ENCODE results near the gene HIRA.
"Not testable (repeated sequence)": the region's sequence is repeated elsewhere in the genome, so short reads cannot be mapped to it uniquely, and the experiment has no call there.

The HIRA gene

DNA sequence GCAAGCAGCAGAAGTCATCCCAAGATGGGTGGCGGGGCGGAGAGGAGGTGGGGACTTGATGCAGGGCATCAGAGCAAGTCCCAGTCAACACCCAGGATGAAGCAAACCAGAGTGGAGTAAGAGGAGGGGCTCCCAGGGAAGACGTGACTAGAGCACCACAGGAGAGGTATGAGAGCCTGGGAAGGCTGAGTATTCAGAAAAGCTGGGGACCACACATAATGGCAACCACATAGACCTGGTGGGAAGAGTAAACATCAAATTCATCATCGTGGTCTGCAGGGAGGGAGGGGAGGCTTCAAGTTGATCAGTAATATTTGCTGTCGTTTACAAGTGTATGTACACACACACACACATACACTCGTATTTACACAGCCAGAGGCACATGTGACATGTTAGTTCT, 79.3 kb downstream of the HIRA start:
- no peak for DNase-seq

- DNase-seq = no peak
These were observed 79.9 kb downstream of the HIRA start for GRCh38 chr22:19351604-19352003.

GRCh38 chr22:19350947-19351346, 80.6 kb downstream of the HIRA start:
- DNase-seq = no peak

GRCh38 chr22:19350476-19350859, 81.1 kb downstream of the HIRA start:
- no peak for DNase-seq

GRCh38 chr22:19349778-19350475, 81.6 kb downstream of the HIRA start:
- DNase-seq = no peak

GRCh38 chr22:19346677-19347265, 84.8 kb downstream of the HIRA start:
- no peak for DNase-seq

DNA sequence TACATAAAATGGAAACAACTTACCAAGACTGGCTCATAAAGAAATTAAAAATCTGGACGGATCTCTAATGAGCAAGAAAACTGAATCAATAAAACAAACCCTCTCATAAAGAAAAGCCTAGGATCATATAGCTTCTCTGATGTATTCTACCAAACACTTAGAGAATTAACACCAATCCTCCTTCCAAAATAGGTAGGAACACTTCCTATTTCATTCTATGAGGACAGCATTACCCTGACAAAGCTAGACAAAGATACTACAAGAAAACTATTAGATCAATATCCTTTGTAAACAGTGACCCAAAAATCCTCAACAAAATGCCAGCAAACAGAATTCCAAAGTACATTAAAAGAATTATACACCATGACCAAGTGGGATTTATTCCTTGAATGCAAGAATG, 87.1 kb downstream of the HIRA start:
- DNase-seq = no peak

- DNase-seq = no peak
These were observed 88.1 kb downstream of the HIRA start for GRCh38 chr22:19343470-19343869.

DNA sequence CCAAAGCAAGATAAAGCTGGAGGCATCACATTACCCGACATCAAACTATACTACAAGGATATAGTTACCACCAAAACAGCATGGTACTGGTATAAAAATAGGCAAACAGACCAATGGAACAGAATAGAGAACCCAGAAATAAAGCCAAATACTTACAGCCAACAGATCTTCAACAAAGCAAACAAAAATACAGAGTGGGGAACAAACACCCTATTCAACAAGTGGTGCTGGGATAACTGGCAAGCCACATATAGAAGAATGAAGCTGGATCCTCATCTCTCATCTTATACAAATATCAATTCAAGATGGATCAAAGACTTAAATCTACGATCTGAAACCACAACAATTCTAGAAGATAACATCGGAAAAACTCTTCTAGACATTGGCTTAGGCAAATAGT, 90.0 kb downstream of the HIRA start:
- no peak for DNase-seq

DNA sequence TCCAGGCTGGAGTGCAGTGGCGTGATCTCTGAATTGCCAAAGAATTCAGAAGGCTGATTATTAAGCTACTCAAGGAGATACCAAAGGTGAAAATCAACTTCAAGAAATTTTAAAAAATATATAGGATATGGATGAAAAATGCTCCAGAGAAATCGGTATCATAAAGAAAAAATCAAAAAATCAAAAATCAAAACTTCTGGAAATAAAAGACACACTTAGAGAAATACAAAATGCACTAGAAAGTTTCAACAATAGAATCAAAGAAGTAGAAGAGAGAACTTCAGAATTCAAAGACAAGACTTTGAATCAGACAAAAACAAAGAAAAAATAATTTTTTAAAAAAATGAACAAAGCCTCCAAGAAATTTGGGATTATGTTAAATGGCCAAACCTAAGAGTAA, 94.4 kb downstream of the HIRA start:
- no peak for DNase-seq

DNA sequence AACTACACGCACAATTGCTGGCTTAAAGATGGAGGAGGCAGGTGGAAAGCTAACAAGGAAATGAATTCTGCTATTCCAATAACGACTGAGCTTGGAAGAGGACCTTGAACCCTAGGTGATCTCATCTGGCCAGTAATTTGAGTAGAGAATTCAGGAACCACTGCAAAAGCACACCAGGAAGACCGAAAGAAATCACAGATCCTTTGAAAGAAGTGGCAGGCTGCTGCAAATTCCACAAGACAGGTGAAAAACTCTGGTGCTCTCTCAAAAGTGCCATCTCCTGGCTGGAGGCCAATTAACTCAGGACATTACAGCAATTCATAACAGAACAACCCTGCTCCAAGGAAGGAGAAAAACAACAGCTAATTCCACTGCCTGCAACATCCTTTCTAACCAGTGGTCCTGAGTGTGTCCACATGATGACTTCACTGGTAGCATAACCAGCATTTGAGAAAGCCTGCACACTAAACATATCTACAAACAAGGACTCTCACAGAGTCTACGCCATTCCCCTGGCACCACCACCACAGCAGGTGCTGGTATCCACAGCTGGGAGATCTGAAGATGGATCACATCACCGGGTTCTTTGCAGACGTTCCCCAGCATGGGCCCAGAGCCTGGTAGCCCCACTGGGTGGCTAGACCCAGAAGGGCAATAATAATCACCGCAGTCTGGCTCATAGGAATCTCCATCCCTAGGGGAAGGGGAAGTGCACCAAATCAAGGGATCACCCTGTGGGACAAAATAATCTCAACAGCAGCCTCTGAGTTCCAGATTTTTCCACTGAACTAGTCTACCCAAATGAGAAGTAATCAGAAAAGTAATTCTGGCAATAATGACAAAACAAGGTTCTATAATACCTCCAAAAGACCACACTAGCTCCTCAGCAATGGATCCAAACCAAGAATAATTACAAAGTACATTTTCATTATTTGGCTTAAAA, 95.1 kb downstream of the HIRA start:
- DNase-seq = no peak

GRCh38 chr22:19331975-19332374, 99.6 kb downstream of the HIRA start:
- DNase-seq = no peak

- DNase-seq = no peak
These were observed 100.1 kb downstream of the HIRA start for GRCh38 chr22:19331474-19331873.

DNA sequence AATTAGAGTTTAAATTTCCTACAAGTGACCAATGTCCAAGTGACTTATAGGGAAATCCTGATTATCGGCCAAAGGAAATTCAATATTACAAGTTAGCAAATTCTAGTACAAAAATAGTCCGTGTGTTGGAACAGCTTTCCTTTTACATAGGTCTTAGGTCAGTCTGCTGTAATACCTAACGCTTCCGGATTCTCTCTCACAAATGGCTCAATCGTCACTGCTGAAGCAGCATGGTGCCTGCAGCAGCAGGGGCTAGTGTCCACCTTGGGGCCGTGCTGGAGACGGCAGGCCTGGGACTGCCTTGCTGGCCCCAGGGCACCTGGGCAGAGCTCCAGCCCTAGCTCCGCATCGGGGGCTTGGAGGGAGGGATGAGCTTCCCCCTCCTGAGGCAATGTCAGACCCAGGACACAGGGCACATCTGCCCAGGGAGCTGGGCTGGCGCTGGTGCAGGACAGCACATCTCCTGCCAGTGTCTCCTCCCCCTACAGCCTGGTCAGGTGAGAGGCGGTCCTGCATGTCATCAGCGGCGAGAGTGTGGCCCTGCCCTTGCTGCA, 100.6 kb downstream of the HIRA start:
- DNase-seq = no peak

- not testable (repeated sequence) for DNase-seq
These were observed 101.3 kb downstream of the HIRA start for GRCh38 chr22:19330205-19330604.

DNA sequence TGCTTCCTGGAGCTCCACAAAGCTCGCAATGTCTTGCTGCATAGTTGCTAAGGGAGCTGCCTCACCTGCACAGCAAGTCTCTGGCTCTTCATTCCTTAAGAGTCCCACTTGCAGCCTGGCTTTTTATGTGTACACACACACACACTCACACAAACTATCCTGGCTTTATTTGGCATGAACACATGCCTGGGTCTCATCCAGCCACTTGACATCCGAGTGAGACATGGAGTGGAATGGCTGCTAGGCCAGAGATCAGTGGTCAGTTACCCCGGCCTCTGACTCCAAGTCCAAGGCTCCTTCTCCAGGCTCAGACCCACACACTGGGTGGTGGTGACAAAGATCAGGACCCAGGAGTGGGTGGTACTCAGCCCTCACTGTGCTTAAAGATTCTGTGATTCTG, 102.1 kb downstream of the HIRA start:
- no peak for DNase-seq

- no peak for DNase-seq
These were observed 106.1 kb downstream of the HIRA start for GRCh38 chr22:19325296-19325948.

- not testable (repeated sequence) for DNase-seq
These were observed 108.1 kb downstream of the HIRA start for GRCh38 chr22:19323420-19323819.

DNA sequence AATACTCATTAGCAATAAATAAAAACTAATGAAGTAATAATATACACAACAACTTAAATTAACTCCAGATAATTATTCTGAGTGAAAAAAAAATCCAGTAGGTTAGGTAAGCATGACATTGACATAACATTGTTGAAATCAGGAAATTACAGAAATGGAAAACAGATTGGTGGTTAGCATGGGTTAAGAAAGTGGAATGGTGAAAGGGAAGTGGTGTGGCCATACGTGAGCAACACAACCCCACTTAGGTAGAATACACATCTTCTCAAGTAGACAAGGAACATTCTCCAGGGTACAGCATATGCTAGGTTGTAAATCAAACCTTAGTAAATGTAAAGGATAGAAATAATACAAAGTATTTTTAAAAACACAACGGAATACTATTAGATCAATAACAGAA, 109.8 kb downstream of the HIRA start:
- DNase-seq = no peak

GRCh38 chr22:19320136-19320535, 111.4 kb downstream of the HIRA start:
- not testable (repeated sequence) for DNase-seq

DNA sequence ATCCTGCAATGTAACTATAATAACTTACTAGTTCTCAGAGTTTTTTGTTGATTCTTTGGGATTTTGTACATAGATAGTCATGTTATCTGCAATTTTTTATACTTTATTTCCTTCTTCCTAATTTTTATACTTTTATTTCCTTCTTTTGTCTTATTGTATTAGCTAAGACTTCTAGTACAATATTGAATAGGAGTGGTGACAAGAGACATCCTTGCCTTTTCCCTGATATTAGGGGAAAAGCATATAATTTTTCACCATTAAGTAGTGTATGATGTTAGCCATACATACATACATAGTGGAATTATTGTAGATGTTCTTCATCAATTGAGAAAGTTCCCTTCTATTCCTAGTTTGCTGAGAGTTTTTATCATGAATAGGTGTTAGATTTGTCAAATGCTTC, 112.3 kb downstream of the HIRA start:
- no peak for DNase-seq

GRCh38 chr22:19317865-19318264, 113.7 kb downstream of the HIRA start:
- DNase-seq = no peak

GRCh38 chr22:19307872-19308271, 123.7 kb downstream of the HIRA start:
- no peak for DNase-seq

All from CD4-positive, alpha-beta T cell treated with Interleukin-10 for 1 hour (primary cell).